Gastroesophageal sphincter (tissue), 4 donors: ENCODE data around the gene PTCRA. TPM values are rescaled to one million over a fixed set of nuclear protein-coding genes. Genes with fewer than 3 reads are reported as not detected.
"Not testable (repeated sequence)": the region's sequence is repeated elsewhere in the genome, so short reads cannot be mapped to it uniquely, and the experiment has no call there.

Experiments
- ATAC-seq: fragments of 150-250 bp; one replicate; pipeline ENCODE4 v1.9.1; 2016; ENCODE audit warnings: mild to moderate bottlenecking, moderate library complexity
- H3K27ac ChIP-seq, 4 donors: fragments of 200-600 bp; sonication (generic) in 3 of 4; 1 replicate in 3 of 4; 2 replicates in 1 of 4; pipeline ENCODE4 v1.5.1; 2016 to 2019
- H3K27me3 ChIP-seq: fragments of 200-600 bp; sonication (generic); one replicate; pipeline ENCODE4 v1.5.1; 2019
- H3K36me3 ChIP-seq, 2 donors: fragments of 200-600 bp; sonication (generic); one replicate each; pipeline ENCODE4 v1.5.1; 2019; ENCODE audit warnings: control low read depth in 1 of 2
- H3K4me1 ChIP-seq, 3 donors: fragments of 200-600 bp; sonication (generic); 1 replicate in 2 of 3; 2 replicates in 1 of 3; pipeline ENCODE4 v1.5.1; 2016 to 2019; ENCODE audit warnings: control low read depth in 2 of 3
- H3K4me3 ChIP-seq, 2 donors: fragments of 200-600 bp; sonication (generic); one replicate each; pipeline ENCODE4 v1.5.1; 2019; ENCODE audit warnings: mild to moderate bottlenecking in 1 of 2, moderate library complexity in 1 of 2
- H3K9me3 ChIP-seq, 3 donors: fragments of 200-600 bp; sonication (generic); one replicate each; pipeline ENCODE4 v1.5.1; 2017 to 2019; ENCODE audit warnings: control low read depth in 2 of 3
- EP300 ChIP-seq: sonication (generic); formaldehyde crosslinking; IDR thresholded peaks from one replicate; pipeline ENCODE4 v1.6.1; 2017; ENCODE audit warnings: antibody characterized with exemption, mild to moderate bottlenecking
- POLR2A ChIP-seq, 2 donors: fragments of 450-650 bp; IDR thresholded peaks; one replicate each; pipeline ENCODE4 v1.6.1; 2017; ENCODE audit warnings: antibody characterized with exemption in 2 of 2, mild to moderate bottlenecking in 2 of 2, moderate library complexity in 1 of 2
- POLR2AphosphoS5 ChIP-seq: sonication (generic); formaldehyde crosslinking; IDR thresholded peaks from one replicate; pipeline ENCODE4 v1.6.1; 2017; ENCODE audit warnings: antibody characterized with exemption
- WGBS, 2 donors: methylation state at CpG; one replicate each; pipeline ENCODE4 v1.1.5; 2018; ENCODE audit warnings: low coverage in 1 of 2; 5-methylcytosine and 5-hydroxymethylcytosine counted together
- total RNA-seq, 4 donors: library from RNA; depleted of rRNA; stranded (reverse); fragments of >200 nt; gene quantifications; one replicate each; pipeline ENCODE4 v1.1.0, GENCODE V29; 2016
- TF ChIP-seq, protein P1 (sequence below), 4 experiments: fragments of 200-600 bp in 2 of 4; fragments of 450-650 bp in 2 of 4; sonication (generic) in 1 of 4; IDR thresholded peaks; one replicate each; pipeline ENCODE4 v1.5.1; 2017 to 2019; ENCODE audit warnings: antibody characterized with exemption in 4 of 4, mild to moderate bottlenecking in 2 of 4, moderate library complexity in 2 of 4

The PTCRA gene
- total RNA-seq, 4 donors from 2014 or later: not detected

DNA sequence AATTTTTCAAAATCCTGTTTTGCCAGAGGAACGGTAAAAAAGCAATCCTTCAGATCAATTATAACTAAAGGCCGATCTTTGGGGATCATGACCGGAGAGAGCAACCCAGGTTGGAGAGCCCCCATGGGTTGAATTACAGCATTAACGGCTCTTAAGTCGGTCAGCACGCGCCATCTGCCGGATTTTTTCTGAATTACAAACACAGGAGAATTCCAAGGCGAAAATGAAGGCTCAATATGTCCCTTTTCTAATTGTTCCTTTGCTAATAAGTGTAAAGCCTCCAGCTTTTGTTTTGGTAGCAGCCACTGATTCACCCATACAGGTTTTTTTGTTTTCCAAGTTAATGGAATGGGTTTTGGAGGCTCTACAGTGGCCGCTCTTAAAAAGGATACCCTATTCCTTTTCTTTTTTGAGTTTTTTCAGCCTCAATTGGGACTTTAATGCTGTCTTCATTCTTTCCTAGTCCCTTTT is 16.9 kb upstream of the PTCRA start:
- no peak overlapping the region for H3K4me3 ChIP-seq
- no peaks in the 10 kb centered on the region for H3K36me3 ChIP-seq
- H3K9me3 ChIP-seq: no peaks in the 10 kb centered on the region
- 2 to 10% methylated on average over 6 to 10 of the region's 10 CpGs for WGBS, 2 donors
- no peak for ATAC-seq
- no peak overlapping the region for H3K27ac ChIP-seq
- H3K27me3 ChIP-seq: no peaks in the 10 kb centered on the region
- peaks cover 0 to 13% (median 0%) of the 10 kb centered on the region in 3 donors for H3K4me1 ChIP-seq
- no peak for TF ChIP-seq POLR2A (IDR thresholded peaks at IDR 0.05)
- TF ChIP-seq, protein P1, sequence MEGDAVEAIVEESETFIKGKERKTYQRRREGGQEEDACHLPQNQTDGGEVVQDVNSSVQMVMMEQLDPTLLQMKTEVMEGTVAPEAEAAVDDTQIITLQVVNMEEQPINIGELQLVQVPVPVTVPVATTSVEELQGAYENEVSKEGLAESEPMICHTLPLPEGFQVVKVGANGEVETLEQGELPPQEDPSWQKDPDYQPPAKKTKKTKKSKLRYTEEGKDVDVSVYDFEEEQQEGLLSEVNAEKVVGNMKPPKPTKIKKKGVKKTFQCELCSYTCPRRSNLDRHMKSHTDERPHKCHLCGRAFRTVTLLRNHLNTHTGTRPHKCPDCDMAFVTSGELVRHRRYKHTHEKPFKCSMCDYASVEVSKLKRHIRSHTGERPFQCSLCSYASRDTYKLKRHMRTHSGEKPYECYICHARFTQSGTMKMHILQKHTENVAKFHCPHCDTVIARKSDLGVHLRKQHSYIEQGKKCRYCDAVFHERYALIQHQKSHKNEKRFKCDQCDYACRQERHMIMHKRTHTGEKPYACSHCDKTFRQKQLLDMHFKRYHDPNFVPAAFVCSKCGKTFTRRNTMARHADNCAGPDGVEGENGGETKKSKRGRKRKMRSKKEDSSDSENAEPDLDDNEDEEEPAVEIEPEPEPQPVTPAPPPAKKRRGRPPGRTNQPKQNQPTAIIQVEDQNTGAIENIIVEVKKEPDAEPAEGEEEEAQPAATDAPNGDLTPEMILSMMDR (IDR thresholded peaks at IDR 0.05): peak; percentile 65 to 87 (median 82)
- no peak for TF ChIP-seq POLR2AphosphoS5
- no peak for TF ChIP-seq EP300

DNA sequence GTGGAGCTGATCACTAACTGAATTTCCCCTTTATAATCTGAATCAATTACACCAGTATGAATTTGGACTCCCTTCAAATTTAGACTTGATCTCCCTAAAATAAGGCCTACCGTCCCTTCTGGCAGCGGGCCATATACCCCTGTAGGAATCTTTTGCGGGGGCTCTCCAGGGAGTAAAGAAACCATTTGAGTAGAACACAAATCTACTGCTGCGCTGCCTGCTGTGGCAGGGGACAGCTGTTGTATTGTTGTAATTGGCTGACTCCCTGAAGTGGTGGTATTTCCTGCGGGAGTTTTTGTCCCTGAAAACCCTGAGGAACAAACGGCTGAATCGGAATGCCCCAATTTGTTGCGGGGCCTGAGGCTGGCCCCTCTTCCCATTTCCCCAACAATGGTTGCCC is 16.0 kb upstream of the PTCRA start:
- no peaks in the 10 kb centered on the region for H3K9me3 ChIP-seq
- 42 to 49% methylated on average over 5 to 6 of the region's 8 CpGs for WGBS, 2 donors

DNA sequence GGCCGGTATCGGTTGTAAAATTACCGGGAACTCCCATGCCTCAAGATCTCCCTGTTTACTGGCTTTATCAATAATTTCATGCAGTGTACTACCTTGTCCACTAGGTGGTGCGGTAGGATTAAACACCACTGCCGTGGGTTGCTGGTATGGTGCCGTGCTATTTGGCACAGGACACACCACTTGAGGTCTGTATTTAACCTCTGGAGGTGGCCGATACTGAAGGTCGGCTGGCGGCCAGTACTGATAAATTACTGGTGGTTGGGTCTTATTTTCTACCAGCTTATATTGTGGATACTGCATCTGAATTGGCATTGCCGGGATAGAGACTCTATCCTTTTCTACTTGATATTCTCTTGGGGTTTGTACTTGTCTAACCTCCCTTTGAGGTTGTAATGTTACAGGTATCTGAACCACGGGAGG is 14.3 kb upstream of the PTCRA start:
- H3K4me1 ChIP-seq: peaks cover 0 to 13% (median 0%) of the 10 kb centered on the region in 3 donors
- H3K36me3 ChIP-seq: no peaks in the 10 kb centered on the region
- H3K27me3 ChIP-seq: no peaks in the 10 kb centered on the region
- no peaks in the 10 kb centered on the region for H3K9me3 ChIP-seq
- no peak overlapping the region for H3K4me3 ChIP-seq
- ATAC-seq: peak; percentile 94
- no peak for TF ChIP-seq POLR2A (IDR thresholded peaks at IDR 0.05)
- no peak for TF ChIP-seq POLR2AphosphoS5
- TF ChIP-seq, protein P1 (IDR thresholded peaks at IDR 0.05): peak; percentile 89 to 97 (median 92)
- 3 to 9% methylated on average over 5 to 11 of the region's 11 CpGs for WGBS, 2 donors
- H3K27ac ChIP-seq: no peak overlapping the region

More for the DNA sequence above, 16.0 kb upstream of the PTCRA start:
- ATAC-seq: no peak
- no peak overlapping the region for H3K4me3 ChIP-seq
- no peaks in the 10 kb centered on the region for H3K27me3 ChIP-seq
- TF ChIP-seq, protein P1 (IDR thresholded peaks at IDR 0.05): no peak
- TF ChIP-seq POLR2A (IDR thresholded peaks at IDR 0.05): no peak
- no peak overlapping the region for H3K27ac ChIP-seq
- H3K36me3 ChIP-seq: no peaks in the 10 kb centered on the region
- H3K4me1 ChIP-seq: peaks cover 0 to 13% (median 0%) of the 10 kb centered on the region in 3 donors

DNA sequence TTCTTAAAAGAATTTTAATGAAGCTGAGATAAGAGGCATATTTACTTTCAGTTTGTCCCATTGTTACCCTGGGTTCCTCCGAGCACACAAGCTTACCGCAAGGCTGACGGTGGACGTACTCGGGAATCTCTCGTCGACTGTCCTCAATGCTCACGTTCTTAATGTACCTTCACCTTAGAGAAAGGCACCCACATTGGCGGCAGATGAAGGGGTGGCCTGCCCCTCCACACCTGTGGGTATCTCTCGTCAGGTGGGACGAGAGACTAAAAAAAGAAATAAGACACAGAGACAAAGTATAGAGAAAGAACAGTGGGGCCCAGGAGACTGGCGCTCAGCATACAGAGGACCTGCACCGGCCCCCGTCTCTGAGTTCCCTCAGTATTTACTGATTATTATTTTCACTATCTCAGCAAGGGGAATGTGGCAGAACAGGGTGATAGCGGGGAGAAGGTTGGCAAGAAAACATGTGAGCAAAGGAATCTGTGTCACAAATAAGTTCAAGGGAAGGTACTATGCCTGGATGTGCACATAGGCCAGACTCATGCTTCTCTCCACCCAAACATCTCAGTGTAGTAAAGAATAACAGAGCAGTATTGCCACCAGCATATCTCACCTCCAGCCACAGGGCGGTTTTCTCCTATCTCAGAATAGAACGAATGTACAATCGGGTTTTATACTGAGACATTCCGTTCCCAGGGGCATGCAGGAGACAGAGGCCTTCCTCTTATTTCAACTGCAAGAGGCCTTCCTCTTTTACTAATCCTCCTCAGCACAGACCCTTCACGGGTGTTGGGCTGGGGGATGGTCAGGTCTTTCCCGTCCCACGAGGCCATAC is 13.2 kb upstream of the PTCRA start:
- not testable (repeated sequence) for H3K27me3 ChIP-seq, H3K9me3 ChIP-seq, ATAC-seq, H3K4me3 ChIP-seq, H3K36me3 ChIP-seq, H3K27ac ChIP-seq
- H3K4me1 ChIP-seq: peaks cover 0 to 13% (median 0%) of the 10 kb centered on the region in 3 donors
- WGBS, 2 donors: 87 to 90% methylated on average over 5 to 19 of the region's 22 CpGs

DNA sequence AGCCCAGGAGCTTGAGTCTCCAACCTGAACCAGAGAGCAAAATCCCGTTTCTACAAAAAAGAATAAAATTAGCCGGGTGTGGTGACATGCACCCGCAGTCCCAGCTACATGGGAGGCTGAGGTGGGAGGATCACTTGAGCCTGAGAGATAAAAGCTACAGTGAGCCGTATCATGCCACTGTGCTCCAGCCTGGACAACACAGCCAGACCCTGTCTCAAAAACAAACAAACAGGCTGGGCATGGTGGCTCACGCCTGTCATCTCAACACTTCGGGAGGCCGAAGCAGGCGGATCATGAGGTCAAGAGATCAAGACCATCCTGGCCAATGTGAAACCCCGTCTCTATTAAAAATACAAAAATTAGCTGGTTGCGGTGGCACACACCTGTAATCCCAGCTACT is 11.4 kb upstream of the PTCRA start:
- Histone ChIP-seq H3K9me3 (no peaks in the 10 kb centered on the region), H3K4me1 (peaks cover 0 to 7% (median 0%) of the 10 kb centered on the region in 3 donors), H3K36me3 (no peaks in the 10 kb centered on the region), H3K4me3 (no peak overlapping the region), H3K27me3 (no peaks in the 10 kb centered on the region), H3K27ac (no peak overlapping the region)
- TF ChIP-seq EP300 (no peak), POLR2A (IDR thresholded peaks at IDR 0.05) (no peak), POLR2AphosphoS5 (no peak)
- TF ChIP-seq, protein P1 (IDR thresholded peaks at IDR 0.05): no peak
- 84% methylated on average over 10 of the region's 10 CpGs; no CpG with 5 or more reads in 1 of the 2 donors for WGBS, 2 donors
- ATAC-seq: no peak
